Mesendoderm (in vitro differentiated cells): ENCODE measurements around the gene XCL2.

ENCODE experiments used
- DNase-seq: peaks from one replicate; pipeline ENCODE4 v3.0.0; 2013
- H2AK5ac ChIP-seq: 2 replicates; pipeline ENCODE4 v1.6.1; 2013; ENCODE audit warnings: low read length, inconsistent platforms
- H2BK120ac ChIP-seq: 2 replicates; pipeline ENCODE4 v1.6.1; 2013; ENCODE audit warnings: low read depth, mild to moderate bottlenecking, low read length, moderate library complexity, mixed read lengths
- H2BK15ac ChIP-seq: replicated peaks from 2 replicates; pipeline ENCODE4 v1.6.1; 2013; ENCODE audit warnings: low read depth, mild to moderate bottlenecking, moderate library complexity
- H2BK5ac ChIP-seq: 2 replicates; pipeline ENCODE4 v1.6.1; 2013; ENCODE audit warnings: low read length, inconsistent platforms
- H3K18ac ChIP-seq: 2 replicates; pipeline ENCODE4 v1.6.1; 2013; ENCODE audit warnings: mild to moderate bottlenecking, low read length, mixed read lengths
- H3K23ac ChIP-seq: one replicate; pipeline ENCODE4 v1.6.1; 2013; ENCODE audit warnings: low read length
- H3K27ac ChIP-seq: 2 replicates; pipeline ENCODE4 v1.5.1; 2013; ENCODE audit warnings: low read depth, mild to moderate bottlenecking, inconsistent platforms, low read length, moderate library complexity
- H3K27me3 ChIP-seq: 2 replicates; pipeline ENCODE4 v1.6.1; 2013; ENCODE audit warnings: low read length, control low read depth, mild to moderate bottlenecking, inconsistent platforms; ENCODE audit not compliant: insufficient read depth, poor library complexity
- H3K36me3 ChIP-seq: 2 replicates; pipeline ENCODE4 v1.6.1; 2013; ENCODE audit warnings: low read length, inconsistent platforms; ENCODE audit not compliant: control insufficient read depth, insufficient read depth
- H3K4ac ChIP-seq: one replicate; pipeline ENCODE4 v1.6.1; 2013; ENCODE audit warnings: low read depth, mild to moderate bottlenecking, low read length, moderate library complexity
- H3K4me1 ChIP-seq: 2 replicates; pipeline ENCODE4 v1.6.1; 2013; ENCODE audit warnings: low read depth, low read length, inconsistent platforms; ENCODE audit not compliant: control insufficient read depth
- H3K4me2 ChIP-seq: 2 replicates; pipeline ENCODE4 v1.6.1; 2013; ENCODE audit warnings: low read length
- H3K4me3 ChIP-seq: 2 replicates; pipeline ENCODE4 v1.5.1; 2013; ENCODE audit warnings: mild to moderate bottlenecking, low read length
- H3K56ac ChIP-seq: one replicate; pipeline ENCODE4 v1.6.1; 2013; ENCODE audit warnings: low read length
- H3K79me1 ChIP-seq: 2 replicates; pipeline ENCODE4 v1.6.1; 2013; ENCODE audit warnings: low read length, inconsistent platforms
- H3K79me2 ChIP-seq: 2 replicates; pipeline ENCODE4 v1.6.1; 2013; ENCODE audit warnings: mild to moderate bottlenecking, low read length; ENCODE audit not compliant: control insufficient read depth, insufficient read depth
- H3K9ac ChIP-seq: 2 replicates; pipeline ENCODE4 v1.6.1; 2013; ENCODE audit warnings: low read length, inconsistent platforms
- H4K5ac ChIP-seq: one replicate; pipeline ENCODE4 v1.6.1; 2013; ENCODE audit warnings: low read length
- H4K8ac ChIP-seq: one replicate; pipeline ENCODE4 v1.6.1; 2013; ENCODE audit warnings: low read depth, mild to moderate bottlenecking, control low read depth, low read length, moderate library complexity
- WGBS: extraction: QIAGEN DNeasy Blood & Tissue Kit; methylation state at CpG from one replicate; pipeline ENCODE4 v1.1.7; 2013; ENCODE audit warnings: low lambda C conversion rate, missing lambda C conversion rate; ENCODE audit not compliant: insufficient coverage; ENCODE audit errors: extremely low coverage; 5-methylcytosine and 5-hydroxymethylcytosine counted together

XCL2 gene

DNA sequence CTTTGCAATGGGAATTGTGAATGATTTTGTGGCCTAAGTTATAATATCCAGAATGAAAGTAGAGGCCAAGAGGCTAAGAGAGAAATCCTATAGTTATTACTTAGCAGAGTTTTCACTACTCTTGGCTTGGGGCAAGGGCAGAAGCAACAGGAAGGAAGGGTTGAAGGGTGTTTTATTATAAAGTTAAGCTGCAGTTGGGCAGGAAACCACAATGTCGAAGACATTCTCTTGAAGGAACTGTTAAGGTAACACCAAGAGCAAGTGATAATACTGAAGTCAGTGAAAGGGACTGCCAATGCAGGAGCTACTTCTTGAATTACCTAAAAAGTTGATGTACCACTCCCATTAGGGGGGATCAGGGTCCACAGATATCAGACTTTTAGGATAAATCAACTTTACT lies 8.3 kb downstream of the XCL2 start:
- Histone ChIP-seq H3K18ac (no peak overlapping the region), H3K27ac (no peak overlapping the region), H4K8ac (no peak overlapping the region), H3K9ac (no peak overlapping the region), H2BK120ac (no peak overlapping the region), H3K79me1 (no peaks in the 10 kb centered on the region), H3K56ac (no peak overlapping the region), H4K5ac (no peak overlapping the region), H3K79me2 (no peaks in the 10 kb centered on the region), H3K4me2 (no peak overlapping the region), H2BK15ac (no peak overlapping the region), H3K4me1 (no peaks in the 10 kb centered on the region), H2BK5ac (no peak overlapping the region), H2AK5ac (no peak overlapping the region), H3K4ac (no peak overlapping the region), H3K4me3 (no peak overlapping the region), H3K27me3 (no peaks in the 10 kb centered on the region), H3K36me3 (no peaks in the 10 kb centered on the region), H3K23ac (no peak overlapping the region)
- WGBS, result no CpG with 5 or more reads among the region's 1 CpG
- DNase-seq, result no peak

DNA sequence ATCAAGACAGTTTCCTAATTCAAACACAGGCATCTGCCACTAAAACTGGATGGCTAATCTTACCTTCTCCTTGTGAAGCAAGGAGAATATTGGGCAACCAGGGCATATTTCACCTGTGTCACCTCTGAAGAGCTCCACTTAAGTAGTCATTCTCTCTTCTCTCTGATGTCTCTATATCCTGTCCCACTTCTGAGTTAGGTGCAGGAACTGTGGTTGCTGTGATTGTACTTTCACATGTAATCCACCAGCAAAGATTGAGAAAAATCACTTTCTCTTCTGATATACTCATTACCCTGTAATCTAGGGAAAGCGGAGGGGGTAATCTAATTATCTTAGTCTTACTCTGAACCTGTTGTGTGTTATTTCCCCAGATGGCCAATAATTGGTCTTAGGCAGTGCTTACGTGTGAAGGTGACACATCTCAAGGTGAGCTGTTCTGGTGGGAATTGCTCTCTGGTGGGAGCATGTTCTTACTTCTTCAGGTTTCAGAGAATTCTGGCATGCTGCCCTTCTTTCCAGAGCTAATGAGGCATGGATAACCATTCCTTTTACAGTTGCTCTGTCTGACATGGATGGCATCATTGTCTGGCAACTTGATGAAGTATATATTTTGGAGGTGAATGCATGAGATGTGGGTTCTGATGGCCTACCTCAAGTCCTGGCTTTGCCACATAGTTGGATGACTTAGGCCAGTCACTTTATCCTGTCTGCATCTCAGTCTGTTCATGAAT lies 12.0 kb downstream of the XCL2 start:
- Histone ChIP-seq H4K8ac (no peak overlapping the region), H3K36me3 (no peaks in the 10 kb centered on the region), H3K79me1 (no peaks in the 10 kb centered on the region), H3K4ac (no peak overlapping the region), H3K4me1 (no peaks in the 10 kb centered on the region), H3K56ac (no peak overlapping the region), H3K4me3 (no peak overlapping the region), H3K27me3 (no peaks in the 10 kb centered on the region), H2AK5ac (no peak overlapping the region), H3K79me2 (no peaks in the 10 kb centered on the region), H2BK15ac (no peak overlapping the region), H3K27ac (no peak overlapping the region), H3K18ac (no peak overlapping the region), H3K9ac (no peak overlapping the region), H3K4me2 (no peak overlapping the region), H3K23ac (no peak overlapping the region), H4K5ac (no peak overlapping the region), H2BK120ac (no peak overlapping the region), H2BK5ac (no peak overlapping the region)
- peak; percentile 18 for DNase-seq
- WGBS, result no CpG with 5 or more reads among the region's 2 CpGs

DNA sequence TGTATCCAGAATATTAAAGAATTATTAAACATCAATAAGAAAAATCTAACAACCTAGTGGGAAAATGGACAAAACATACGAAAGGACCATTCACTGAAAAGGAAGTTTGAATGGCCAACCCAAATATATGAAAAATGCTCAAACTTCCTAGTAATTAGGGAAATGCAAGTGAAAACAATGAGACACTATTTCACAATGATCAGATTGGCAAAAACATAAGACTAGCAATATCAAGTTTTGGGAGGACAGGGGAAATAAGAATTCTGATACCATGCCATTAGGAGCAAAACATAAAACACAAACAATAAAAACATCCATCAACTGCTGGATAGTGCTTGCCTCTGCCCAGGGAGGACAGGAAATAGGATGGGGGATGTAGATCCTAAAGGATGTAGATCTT lies 14.3 kb downstream of the XCL2 start:
- Histone ChIP-seq H3K4ac (no peak overlapping the region), H2BK120ac (no peak overlapping the region), H3K4me1 (no peaks in the 10 kb centered on the region), H3K23ac (no peak overlapping the region), H3K27me3 (no peaks in the 10 kb centered on the region), H3K36me3 (no peaks in the 10 kb centered on the region), H3K56ac (no peak overlapping the region), H3K18ac (no peak overlapping the region), H3K4me3 (no peak overlapping the region), H2AK5ac (no peak overlapping the region), H2BK15ac (no peak overlapping the region), H3K4me2 (no peak overlapping the region), H3K79me1 (no peaks in the 10 kb centered on the region), H3K9ac (no peak overlapping the region), H4K8ac (no peak overlapping the region), H3K27ac (no peak overlapping the region), H3K79me2 (no peaks in the 10 kb centered on the region), H4K5ac (no peak overlapping the region), H2BK5ac (no peak overlapping the region)
- no peak for DNase-seq
- WGBS, result no CpG with 5 or more reads among the region's 1 CpG

DNA sequence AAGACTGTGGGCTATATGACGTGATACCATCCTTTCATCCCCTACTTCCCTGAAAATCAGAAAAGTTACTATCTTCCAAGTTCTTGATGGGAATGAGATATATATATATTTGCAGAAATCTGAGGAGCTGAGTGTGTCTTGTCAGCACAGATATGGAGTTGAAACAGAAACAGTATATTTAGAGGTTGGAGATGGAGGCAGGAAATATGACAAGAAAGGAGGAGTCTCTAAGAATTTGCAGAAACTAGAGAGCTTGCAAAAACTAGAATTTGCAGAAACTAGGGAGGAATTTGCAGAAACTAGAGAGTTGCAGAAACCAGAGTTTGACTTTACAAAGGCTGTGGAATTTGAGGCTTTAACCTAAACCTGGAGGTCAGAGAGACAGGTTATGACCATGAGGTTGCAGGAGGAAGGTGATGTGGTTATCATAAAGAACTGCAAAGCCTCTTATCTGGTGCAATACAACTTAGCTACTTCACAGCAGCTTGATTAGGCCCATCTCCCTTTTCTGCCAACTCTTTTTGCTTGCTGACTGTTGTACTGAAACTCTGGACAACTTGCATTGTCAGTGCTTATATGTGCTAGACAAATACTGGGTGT lies 22.3 kb downstream of the XCL2 start:
- Histone ChIP-seq H3K4me2 (no peak overlapping the region), H3K18ac (no peak overlapping the region), H3K79me1 (no peaks in the 10 kb centered on the region), H2BK15ac (no peak overlapping the region), H2AK5ac (no peak overlapping the region), H4K5ac (no peak overlapping the region), H3K4me3 (no peak overlapping the region), H3K4me1 (peaks cover 4% of the 10 kb centered on the region), H3K27me3 (no peaks in the 10 kb centered on the region), H3K56ac (no peak overlapping the region), H3K79me2 (no peaks in the 10 kb centered on the region), H2BK120ac (no peak overlapping the region), H4K8ac (no peak overlapping the region), H3K23ac (no peak overlapping the region), H2BK5ac (no peak overlapping the region), H3K36me3 (no peaks in the 10 kb centered on the region), H3K9ac (no peak overlapping the region), H3K4ac (no peak overlapping the region), H3K27ac (no peak overlapping the region)
- no CpG with 5 or more reads among the region's 1 CpG for WGBS
- DNase-seq, result no peak

DNA sequence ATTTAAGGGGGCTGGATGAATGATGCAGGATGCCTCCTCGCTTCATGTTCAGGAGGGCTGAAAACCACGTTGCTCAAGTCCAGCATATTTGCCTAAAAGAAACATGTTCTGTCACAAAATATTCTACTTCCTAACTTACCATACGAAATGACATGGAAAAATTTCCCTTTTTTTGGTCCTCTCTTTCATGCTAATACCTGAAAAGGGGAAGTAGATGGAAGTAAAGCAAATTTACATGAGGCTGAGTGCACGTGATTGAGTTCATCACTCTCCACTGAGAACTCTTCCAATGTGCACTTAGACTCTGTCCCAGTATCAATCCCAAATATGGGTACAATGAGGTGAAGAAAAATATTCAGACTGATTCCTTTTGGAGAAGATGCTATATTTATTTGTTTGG lies 23.0 kb downstream of the XCL2 start:
- no peak overlapping the region for H2BK120ac ChIP-seq
- no CpG with 5 or more reads among the region's 4 CpGs for WGBS
- no peaks in the 10 kb centered on the region for H3K79me1 ChIP-seq
- no peak overlapping the region for H2BK5ac ChIP-seq
- no peaks in the 10 kb centered on the region for H3K36me3 ChIP-seq
- H3K4me3 ChIP-seq, result no peak overlapping the region
- no peak overlapping the region for H2AK5ac ChIP-seq
- no peak overlapping the region for H3K9ac ChIP-seq
- H3K4me2 ChIP-seq, result no peak overlapping the region
- H3K4me1 ChIP-seq, result peaks cover 4% of the 10 kb centered on the region
- no peaks in the 10 kb centered on the region for H3K27me3 ChIP-seq
- no peak overlapping the region for H4K5ac ChIP-seq
- H3K18ac ChIP-seq, result no peak overlapping the region
- H3K27ac ChIP-seq, result no peak overlapping the region
- no peaks in the 10 kb centered on the region for H3K79me2 ChIP-seq
- no peak overlapping the region for H4K8ac ChIP-seq
- no peak overlapping the region for H3K23ac ChIP-seq
- H3K4ac ChIP-seq, result no peak overlapping the region
- H3K56ac ChIP-seq, result no peak overlapping the region
- no peak for DNase-seq
- H2BK15ac ChIP-seq, result no peak overlapping the region
